IMR-90 (cell line): ENCODE measurements around the gene MOB4.

ENCODE experiments used
- CHD1 ChIP-seq: IDR thresholded peaks from 2 replicates; pipeline ENCODE4 v1.6.1; 2012; ENCODE audit warnings: low read depth, low read length, improper control_type of control experiment
- MXI1 ChIP-seq: IDR thresholded peaks from 2 replicates; pipeline ENCODE4 v1.6.1; 2012; ENCODE audit warnings: low read depth, mild to moderate bottlenecking, low read length, moderate library complexity, borderline replicate concordance
- POLR2A ChIP-seq: IDR thresholded peaks from 2 replicates; pipeline ENCODE4 v1.6.1; 2012; ENCODE audit warnings: mild to moderate bottlenecking, low read depth, low read length
- RCOR1 ChIP-seq: IDR thresholded peaks from 2 replicates; pipeline ENCODE4 v1.6.1; 2012; ENCODE audit warnings: mild to moderate bottlenecking, low read length, improper control_type of control experiment; ENCODE audit not compliant: insufficient replicate concordance
- TF ChIP-seq, protein P1 (sequence below): conservative IDR thresholded peaks from 2 replicates; pipeline ENCODE4 v1.5.1; 2012; ENCODE audit warnings: mild to moderate bottlenecking, low read depth, low read length, improper control_type of control experiment

GRCh38 chr2:197560146-197560665 is 44.3 kb downstream of the MOB4 start:
- no peak for TF ChIP-seq POLR2A
- TF ChIP-seq CHD1, result no peak
- TF ChIP-seq, protein P1, sequence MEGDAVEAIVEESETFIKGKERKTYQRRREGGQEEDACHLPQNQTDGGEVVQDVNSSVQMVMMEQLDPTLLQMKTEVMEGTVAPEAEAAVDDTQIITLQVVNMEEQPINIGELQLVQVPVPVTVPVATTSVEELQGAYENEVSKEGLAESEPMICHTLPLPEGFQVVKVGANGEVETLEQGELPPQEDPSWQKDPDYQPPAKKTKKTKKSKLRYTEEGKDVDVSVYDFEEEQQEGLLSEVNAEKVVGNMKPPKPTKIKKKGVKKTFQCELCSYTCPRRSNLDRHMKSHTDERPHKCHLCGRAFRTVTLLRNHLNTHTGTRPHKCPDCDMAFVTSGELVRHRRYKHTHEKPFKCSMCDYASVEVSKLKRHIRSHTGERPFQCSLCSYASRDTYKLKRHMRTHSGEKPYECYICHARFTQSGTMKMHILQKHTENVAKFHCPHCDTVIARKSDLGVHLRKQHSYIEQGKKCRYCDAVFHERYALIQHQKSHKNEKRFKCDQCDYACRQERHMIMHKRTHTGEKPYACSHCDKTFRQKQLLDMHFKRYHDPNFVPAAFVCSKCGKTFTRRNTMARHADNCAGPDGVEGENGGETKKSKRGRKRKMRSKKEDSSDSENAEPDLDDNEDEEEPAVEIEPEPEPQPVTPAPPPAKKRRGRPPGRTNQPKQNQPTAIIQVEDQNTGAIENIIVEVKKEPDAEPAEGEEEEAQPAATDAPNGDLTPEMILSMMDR, result no peak
- TF ChIP-seq MXI1, result no peak
- TF ChIP-seq RCOR1, result no peak
